Peyer's patch (tissue), 4 donors: ENCODE data around the gene FRMD4A.

Source experiments
- CTCF ChIP-seq, 6 experiments: fragments of 450-650 bp in 4 of 6; fragments of 200-600 bp in 2 of 6; sonication (generic) in 1 of 6; IDR thresholded peaks; one replicate each; pipeline ENCODE4 v1.5.1; 2017 to 2019; ENCODE audit warnings: antibody characterized with exemption in 6 of 6, mild to moderate bottlenecking in 3 of 6, moderate library complexity in 1 of 6
- POLR2A ChIP-seq, 2 donors: fragments of 450-650 bp; IDR thresholded peaks; one replicate each; pipeline ENCODE4 v1.5.1; 2017; ENCODE audit warnings: antibody characterized with exemption in 2 of 2, mild to moderate bottlenecking in 2 of 2, moderate library complexity in 2 of 2

- TF ChIP-seq CTCF (IDR thresholded peaks at IDR 0.05) (no peak), POLR2A (IDR thresholded peaks at IDR 0.05) (no peak)
Observed at GRCh38 chr10:13656337-13657100, 674.2 kb downstream of the FRMD4A start.
